AG09319 (cell line): ENCODE results near the gene RNPEPL1.

Source experiments
- DNase-seq: peaks from one replicate; pipeline ENCODE4 v3.0.0-alpha.2; 2010; ENCODE audit warnings: low read depth; ENCODE audit errors: extremely low read depth
- TF ChIP-seq, protein P1 (sequence below): IDR thresholded peaks from 2 replicates; pipeline ENCODE4 v1.5.1; 2011; ENCODE audit warnings: low read depth, mild to moderate bottlenecking, inconsistent platforms, low read length, moderate library complexity

Gene RNPEPL1

GRCh38 chr2:240582781-240583180 is 14.5 kb downstream of the RNPEPL1 start:
- TF ChIP-seq, protein P1, sequence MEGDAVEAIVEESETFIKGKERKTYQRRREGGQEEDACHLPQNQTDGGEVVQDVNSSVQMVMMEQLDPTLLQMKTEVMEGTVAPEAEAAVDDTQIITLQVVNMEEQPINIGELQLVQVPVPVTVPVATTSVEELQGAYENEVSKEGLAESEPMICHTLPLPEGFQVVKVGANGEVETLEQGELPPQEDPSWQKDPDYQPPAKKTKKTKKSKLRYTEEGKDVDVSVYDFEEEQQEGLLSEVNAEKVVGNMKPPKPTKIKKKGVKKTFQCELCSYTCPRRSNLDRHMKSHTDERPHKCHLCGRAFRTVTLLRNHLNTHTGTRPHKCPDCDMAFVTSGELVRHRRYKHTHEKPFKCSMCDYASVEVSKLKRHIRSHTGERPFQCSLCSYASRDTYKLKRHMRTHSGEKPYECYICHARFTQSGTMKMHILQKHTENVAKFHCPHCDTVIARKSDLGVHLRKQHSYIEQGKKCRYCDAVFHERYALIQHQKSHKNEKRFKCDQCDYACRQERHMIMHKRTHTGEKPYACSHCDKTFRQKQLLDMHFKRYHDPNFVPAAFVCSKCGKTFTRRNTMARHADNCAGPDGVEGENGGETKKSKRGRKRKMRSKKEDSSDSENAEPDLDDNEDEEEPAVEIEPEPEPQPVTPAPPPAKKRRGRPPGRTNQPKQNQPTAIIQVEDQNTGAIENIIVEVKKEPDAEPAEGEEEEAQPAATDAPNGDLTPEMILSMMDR = no peak
- DNase-seq = no peak

DNA sequence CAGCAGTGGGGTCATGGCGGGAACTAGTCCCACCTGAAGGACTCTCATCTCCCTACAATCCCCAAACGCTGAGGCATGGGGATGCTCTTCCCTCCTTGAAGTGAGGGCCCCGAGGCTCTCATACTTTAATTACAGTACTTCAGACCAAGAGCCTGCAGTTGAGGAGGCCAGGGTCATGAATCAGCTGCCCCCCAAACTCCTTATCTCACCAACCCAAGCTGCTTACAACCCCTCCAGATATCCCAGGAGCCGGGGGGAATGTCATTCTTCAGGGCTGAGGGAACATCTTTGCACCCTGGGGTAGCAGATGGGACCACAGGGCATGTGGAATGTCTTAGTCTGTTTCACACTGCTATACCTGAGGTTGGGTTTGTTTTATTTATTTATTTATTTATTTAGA is 15.5 kb downstream of the RNPEPL1 start:
- no peak for DNase-seq
- TF ChIP-seq, protein P1 = no peak

- no peak for DNase-seq
- TF ChIP-seq, protein P1 = no peak
Measured at GRCh38 chr2:240584486-240585031, 16.3 kb downstream of the RNPEPL1 start.

GRCh38 chr2:240585101-240585500 is 16.8 kb downstream of the RNPEPL1 start:
- DNase-seq = no peak
- TF ChIP-seq, protein P1 = no peak

DNA sequence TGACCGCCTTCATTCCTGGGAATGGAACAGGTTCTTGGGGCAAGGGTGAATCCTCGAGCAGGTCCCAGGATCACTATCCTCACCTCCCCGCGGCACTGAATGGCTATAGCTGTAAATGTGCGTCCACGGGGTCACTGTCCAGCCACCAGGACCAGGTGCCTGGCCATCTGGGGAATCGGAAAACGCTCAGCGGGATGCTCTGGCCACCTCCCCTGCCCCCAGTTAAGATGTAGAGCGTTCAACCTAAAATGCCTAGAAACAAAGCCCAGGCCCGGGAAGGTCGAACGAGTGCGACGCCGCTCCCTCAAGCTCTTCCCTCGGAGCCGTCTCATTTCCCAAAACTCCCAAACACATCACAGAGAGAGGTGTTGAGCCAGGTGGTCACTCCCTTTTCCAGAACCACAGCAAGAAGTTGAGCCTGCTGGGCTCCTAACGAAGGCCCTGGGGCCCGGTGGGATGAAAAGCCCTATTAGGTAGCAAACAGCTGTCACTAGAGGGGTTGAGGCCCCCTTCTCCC is 17.5 kb downstream of the RNPEPL1 start:
- TF ChIP-seq, protein P1 = no peak

GRCh38 chr2:240586198-240586918 is 18.1 kb downstream of the RNPEPL1 start, which contains the start of gene CAPN10:
Gene CAPN10 (plus strand): TSS chr2:240586734. CDS start chr2:240586912, 178 bp downstream.
- TF ChIP-seq, protein P1 = no peak

More for the DNA sequence above, 17.5 kb downstream of the RNPEPL1 start:
- DNase-seq = no peak

More at GRCh38 chr2:240586198-240586918, 18.1 kb downstream of the RNPEPL1 start, which contains the start of gene CAPN10:
- DNase-seq = peak; percentile 81
